ENCODE measurements around the gene TMCO1. TPM values are rescaled to one million over a fixed set of nuclear protein-coding genes. Genes with fewer than 3 reads are reported as not detected.
"Not testable (repeated sequence)": the region's sequence is repeated elsewhere in the genome, so short reads cannot be mapped to it uniquely, and the experiment has no call there.

The TMCO1 gene
- total RNA-seq (116 TPM), polyA plus RNA-seq (86.2 TPM)
- long read RNA-seq, donor 1, full-length matches to known transcripts, result 6 of 6 reads
- long read RNA-seq, donor 1, partial matches to known transcripts, result 0 of 6 reads
- long read RNA-seq, donor 1, other reads (novel, unspliced or antisense), result 0 of 6 reads
- long read RNA-seq, donor 2, full-length matches to known transcripts, result 59 of 143 reads
- long read RNA-seq, donor 2, partial matches to known transcripts, result 84 of 143 reads
- long read RNA-seq, donor 2, other reads (novel, unspliced or antisense), result 0 of 143 reads
- long read RNA-seq, donor 3, full-length matches to known transcripts, result 90 of 180 reads
- long read RNA-seq, donor 3, partial matches to known transcripts, result 79 of 180 reads
- long read RNA-seq, donor 3, other reads (novel, unspliced or antisense), result 11 of 180 reads
- long read RNA-seq, donor 4, full-length matches to known transcripts, result 23 of 43 reads
- long read RNA-seq, donor 4, partial matches to known transcripts, result 20 of 43 reads
- long read RNA-seq, donor 4, other reads (novel, unspliced or antisense), result 0 of 43 reads
- long read RNA-seq, donor 5, full-length matches to known transcripts, result 80 of 179 reads
- long read RNA-seq, donor 5, partial matches to known transcripts, result 89 of 179 reads
- long read RNA-seq, donor 5, other reads (novel, unspliced or antisense), result 10 of 179 reads
- long read RNA-seq, donor 6, full-length matches to known transcripts, result 33 of 52 reads
- long read RNA-seq, donor 6, partial matches to known transcripts, result 19 of 52 reads
- long read RNA-seq, donor 6, other reads (novel, unspliced or antisense), result 0 of 52 reads
- long read RNA-seq, donor 7, full-length matches to known transcripts, result 46 of 65 reads
- long read RNA-seq, donor 7, partial matches to known transcripts, result 19 of 65 reads
- long read RNA-seq, donor 7, other reads (novel, unspliced or antisense), result 0 of 65 reads
- long read RNA-seq, donor 8, full-length matches to known transcripts, result 14 of 23 reads
- long read RNA-seq, donor 8, partial matches to known transcripts, result 9 of 23 reads
- long read RNA-seq, donor 8, other reads (novel, unspliced or antisense), result 0 of 23 reads
- long read RNA-seq, donor 9, full-length matches to known transcripts, result 31 of 48 reads
- long read RNA-seq, donor 9, partial matches to known transcripts, result 17 of 48 reads
- long read RNA-seq, donor 9, other reads (novel, unspliced or antisense), result 0 of 48 reads
- long read RNA-seq, donor 10, full-length matches to known transcripts, result 24 of 39 reads
- long read RNA-seq, donor 10, partial matches to known transcripts, result 15 of 39 reads
- long read RNA-seq, donor 10, other reads (novel, unspliced or antisense), result 0 of 39 reads

GRCh38 chr1:165768513-165769394 is at the start of gene TMCO1:
Gene TMCO1 (minus strand): TSS chr1:165768868. CDS start chr1:165768751, 117 bp downstream.
- DNase-seq (ENCODE audit: low read depth in 6 of 9, low spot score in 9 of 9), result peak; percentile 88 to 98 (median 93)
- Histone ChIP-seq H3K9me3 (ENCODE audit: control insufficient read depth in 2 of 2, insufficient read depth in 1 of 2, low read length in 1 of 2) (no peaks in the 10 kb centered on the region), H3K36me3 (ENCODE audit: control insufficient read depth in 2 of 2, insufficient read depth in 2 of 2, low read length in 1 of 2) (peaks cover 13 to 20% of the 10 kb centered on the region in 2 donors), H3K27me3 (ENCODE audit: control insufficient read depth in 2 of 2, insufficient read depth in 1 of 2, low read length in 1 of 2) (no peaks in the 10 kb centered on the region), H3K4me1 (ENCODE audit: control insufficient read depth in 2 of 2, insufficient read depth in 2 of 2, low read length in 2 of 2) (peaks cover 8 to 12% of the 10 kb centered on the region in 2 donors), H3K4me3 (ENCODE audit: low read length in 2 of 2) (peak within 1 kb of the TSS; percentile 69 to 94), H3K27ac (ENCODE audit: low read depth in 1 of 2, low read length in 1 of 2) (peak within 1 kb of the TSS; percentile 90 to 92)
- under 1% methylated on average over 56 of the region's 56 CpGs for WGBS

GRCh38 chr1:165816826-165817497 is 48.3 kb upstream of the TMCO1 start:
- WGBS, result 97% methylated on average over 13 of the region's 13 CpGs
- no peak for DNase-seq (ENCODE audit: low read depth in 6 of 9, low spot score in 9 of 9)
- Histone ChIP-seq H3K9me3 (ENCODE audit: control insufficient read depth in 2 of 2, insufficient read depth in 1 of 2, low read length in 1 of 2) (no peaks in the 10 kb centered on the region), H3K27me3 (ENCODE audit: control insufficient read depth in 2 of 2, insufficient read depth in 1 of 2, low read length in 1 of 2) (no peaks in the 10 kb centered on the region), H3K4me3 (ENCODE audit: low read length in 2 of 2) (no peak overlapping the region), H3K4me1 (ENCODE audit: control insufficient read depth in 2 of 2, insufficient read depth in 2 of 2, low read length in 2 of 2) (no peaks in the 10 kb centered on the region), H3K27ac (ENCODE audit: low read depth in 1 of 2, low read length in 1 of 2) (no peak overlapping the region), H3K36me3 (ENCODE audit: control insufficient read depth in 2 of 2, insufficient read depth in 2 of 2, low read length in 1 of 2) (no peaks in the 10 kb centered on the region)

- no peaks in the 10 kb centered on the region for H3K36me3 ChIP-seq (ENCODE audit: control insufficient read depth in 2 of 2, insufficient read depth in 2 of 2, low read length in 1 of 2)
- WGBS, result 79% methylated on average over 3 of the region's 3 CpGs
- H3K4me3 ChIP-seq (ENCODE audit: low read length in 2 of 2), result no peak overlapping the region
- no peaks in the 10 kb centered on the region for H3K9me3 ChIP-seq (ENCODE audit: control insufficient read depth in 2 of 2, insufficient read depth in 1 of 2, low read length in 1 of 2)
- DNase-seq (ENCODE audit: low read depth in 6 of 9, low spot score in 9 of 9), result no peak
- H3K27me3 ChIP-seq (ENCODE audit: control insufficient read depth in 2 of 2, insufficient read depth in 1 of 2, low read length in 1 of 2), result no peaks in the 10 kb centered on the region
- H3K4me1 ChIP-seq (ENCODE audit: control insufficient read depth in 2 of 2, insufficient read depth in 2 of 2, low read length in 2 of 2), result no peaks in the 10 kb centered on the region
- H3K27ac ChIP-seq (ENCODE audit: low read depth in 1 of 2, low read length in 1 of 2), result no peak overlapping the region
Observed at GRCh38 chr1:165816157-165816556, 47.5 kb upstream of the TMCO1 start.

GRCh38 chr1:165815725-165816124 is 47.1 kb upstream of the TMCO1 start:
- no peak for DNase-seq (ENCODE audit: low read depth in 6 of 9, low spot score in 9 of 9)
- WGBS, result 89% methylated on average over 3 of the region's 3 CpGs

GRCh38 chr1:165807613-165808012 is 38.9 kb upstream of the TMCO1 start:
- H3K27me3 ChIP-seq (ENCODE audit: control insufficient read depth in 2 of 2, insufficient read depth in 1 of 2, low read length in 1 of 2), result no peaks in the 10 kb centered on the region
- H3K36me3 ChIP-seq (ENCODE audit: control insufficient read depth in 2 of 2, insufficient read depth in 2 of 2, low read length in 1 of 2), result no peaks in the 10 kb centered on the region
- H3K27ac ChIP-seq (ENCODE audit: low read depth in 1 of 2, low read length in 1 of 2), result no peak overlapping the region
- H3K4me3 ChIP-seq (ENCODE audit: low read length in 2 of 2), result no peak overlapping the region
- no peaks in the 10 kb centered on the region for H3K9me3 ChIP-seq (ENCODE audit: control insufficient read depth in 2 of 2, insufficient read depth in 1 of 2, low read length in 1 of 2)
- no peak for DNase-seq (ENCODE audit: low read depth in 6 of 9, low spot score in 9 of 9)
- no peaks in the 10 kb centered on the region for H3K4me1 ChIP-seq (ENCODE audit: control insufficient read depth in 2 of 2, insufficient read depth in 2 of 2, low read length in 2 of 2)

More at GRCh38 chr1:165815725-165816124, 47.1 kb upstream of the TMCO1 start:
- Histone ChIP-seq H3K27ac (ENCODE audit: low read depth in 1 of 2, low read length in 1 of 2) (no peak overlapping the region), H3K9me3 (ENCODE audit: control insufficient read depth in 2 of 2, insufficient read depth in 1 of 2, low read length in 1 of 2) (no peaks in the 10 kb centered on the region), H3K4me3 (ENCODE audit: low read length in 2 of 2) (no peak overlapping the region), H3K36me3 (ENCODE audit: control insufficient read depth in 2 of 2, insufficient read depth in 2 of 2, low read length in 1 of 2) (no peaks in the 10 kb centered on the region), H3K27me3 (ENCODE audit: control insufficient read depth in 2 of 2, insufficient read depth in 1 of 2, low read length in 1 of 2) (no peaks in the 10 kb centered on the region), H3K4me1 (ENCODE audit: control insufficient read depth in 2 of 2, insufficient read depth in 2 of 2, low read length in 2 of 2) (no peaks in the 10 kb centered on the region)

GRCh38 chr1:165804513-165804912 is 35.8 kb upstream of the TMCO1 start:
- not testable (repeated sequence) for H3K27me3 ChIP-seq (ENCODE audit: control insufficient read depth in 2 of 2, insufficient read depth in 1 of 2, low read length in 1 of 2); H3K36me3 ChIP-seq (ENCODE audit: control insufficient read depth in 2 of 2, insufficient read depth in 2 of 2, low read length in 1 of 2); DNase-seq (ENCODE audit: low read depth in 6 of 9, low spot score in 9 of 9); H3K4me3 ChIP-seq (ENCODE audit: low read length in 2 of 2); H3K9me3 ChIP-seq (ENCODE audit: control insufficient read depth in 2 of 2, insufficient read depth in 1 of 2, low read length in 1 of 2); H3K4me1 ChIP-seq (ENCODE audit: control insufficient read depth in 2 of 2, insufficient read depth in 2 of 2, low read length in 2 of 2); H3K27ac ChIP-seq (ENCODE audit: low read depth in 1 of 2, low read length in 1 of 2)
- 91% methylated on average over 1 of the region's 1 CpG for WGBS

GRCh38 chr1:165799387-165799786 is 30.7 kb upstream of the TMCO1 start:
- no peaks in the 10 kb centered on the region for H3K27me3 ChIP-seq (ENCODE audit: control insufficient read depth in 2 of 2, insufficient read depth in 1 of 2, low read length in 1 of 2)
- DNase-seq (ENCODE audit: low read depth in 6 of 9, low spot score in 9 of 9), result no peak

GRCh38 chr1:165795894-165796293 is 27.2 kb upstream of the TMCO1 start:
- no peaks in the 10 kb centered on the region for H3K36me3 ChIP-seq (ENCODE audit: control insufficient read depth in 2 of 2, insufficient read depth in 2 of 2, low read length in 1 of 2)
- no peaks in the 10 kb centered on the region for H3K27me3 ChIP-seq (ENCODE audit: control insufficient read depth in 2 of 2, insufficient read depth in 1 of 2, low read length in 1 of 2)
- no peak overlapping the region for H3K4me3 ChIP-seq (ENCODE audit: low read length in 2 of 2)
- peaks cover 2 to 3% of the 10 kb centered on the region in 2 donors for H3K9me3 ChIP-seq (ENCODE audit: control insufficient read depth in 2 of 2, insufficient read depth in 1 of 2, low read length in 1 of 2)
- no peaks in the 10 kb centered on the region for H3K4me1 ChIP-seq (ENCODE audit: control insufficient read depth in 2 of 2, insufficient read depth in 2 of 2, low read length in 2 of 2)
- no peak for DNase-seq (ENCODE audit: low read depth in 6 of 9, low spot score in 9 of 9)
- 96% methylated on average over 2 of the region's 2 CpGs for WGBS
- no peak overlapping the region for H3K27ac ChIP-seq (ENCODE audit: low read depth in 1 of 2, low read length in 1 of 2)

More at GRCh38 chr1:165799387-165799786, 30.7 kb upstream of the TMCO1 start:
- Histone ChIP-seq H3K36me3 (ENCODE audit: control insufficient read depth in 2 of 2, insufficient read depth in 2 of 2, low read length in 1 of 2) (no peaks in the 10 kb centered on the region), H3K27ac (ENCODE audit: low read depth in 1 of 2, low read length in 1 of 2) (no peak overlapping the region), H3K9me3 (ENCODE audit: control insufficient read depth in 2 of 2, insufficient read depth in 1 of 2, low read length in 1 of 2) (peaks cover 2 to 7% of the 10 kb centered on the region in 2 donors), H3K4me1 (ENCODE audit: control insufficient read depth in 2 of 2, insufficient read depth in 2 of 2, low read length in 2 of 2) (no peaks in the 10 kb centered on the region), H3K4me3 (ENCODE audit: low read length in 2 of 2) (no peak overlapping the region)

All from thymus (tissue), 14 donors.